OCI-LY3 (cell line): ENCODE results near the gene MYO5B.

Experiments
- H2AFZ ChIP-seq: fragments of 200-600, 300-600 bp; shearing (Covaris generic); 2 replicates; pipeline ENCODE4 v1.6.0; 2014; ENCODE audit warnings: antibody characterized with exemption, low read depth, low read length
- H3K27ac ChIP-seq: fragments of 200-600, 300-600 bp; sonication (generic); 2 replicates; pipeline ENCODE4 v1.5.1; 2014; ENCODE audit warnings: mild to moderate bottlenecking, low read length, moderate library complexity, mixed read lengths
- H3K27me3 ChIP-seq: fragments of 200-600, 300-600 bp; sonication (generic); 2 replicates; pipeline ENCODE4 v1.6.1; 2014; ENCODE audit warnings: low read depth, low read length, mixed read lengths
- H3K36me3 ChIP-seq: fragments of 200-600, 300-600 bp; sonication (generic); replicated peaks from 2 replicates; pipeline ENCODE3; 2014; ENCODE audit warnings: low read depth, low read length, mixed read lengths
- H3K4me1 ChIP-seq: fragments of 300-600, 200-600 bp; sonication (generic); 2 replicates; pipeline ENCODE4 v1.6.1; 2014; ENCODE audit warnings: low read length, mixed read lengths
- H3K4me2 ChIP-seq: fragments of 200-600, 300-600 bp; sonication (generic); 2 replicates; pipeline ENCODE4 v1.6.1; 2014; ENCODE audit warnings: low read length, mixed read lengths
- H3K4me3 ChIP-seq: fragments of 300-600, 200-600 bp; sonication (generic); 2 replicates; pipeline ENCODE4 v1.5.1; 2014; ENCODE audit warnings: antibody characterized with exemption, mild to moderate bottlenecking, low read length, moderate library complexity
- H3K79me2 ChIP-seq: fragments of 300-600, 200-600 bp; shearing (Covaris generic); 2 replicates; pipeline ENCODE4 v1.6.1; 2014; ENCODE audit warnings: mild to moderate bottlenecking, low read length, mixed read lengths
- H3K9ac ChIP-seq: fragments of 300-600, 200-600 bp; shearing (Covaris generic); 2 replicates; pipeline ENCODE4 v1.6.0; 2014; ENCODE audit warnings: mild to moderate bottlenecking, low read length, moderate library complexity
- H3K9me3 ChIP-seq: fragments of 200-600, 300-600 bp; shearing (Covaris generic); 2 replicates; pipeline ENCODE4 v1.6.1; 2014; ENCODE audit warnings: low read length, mixed read lengths; ENCODE audit not compliant: insufficient read depth
- H4K20me1 ChIP-seq: fragments of 200-600, 300-600 bp; sonication (generic); 2 replicates; pipeline ENCODE4 v1.6.1; 2016; ENCODE audit warnings: low read length, mixed read lengths; ENCODE audit not compliant: insufficient read depth
- EZH2phosphoT487 ChIP-seq: fragments of 200-600 bp; shearing (Covaris generic); IDR thresholded peaks from 2 replicates; pipeline ENCODE4 v1.6.1; 2018; ENCODE audit warnings: antibody characterized with exemption, mixed run types, low read depth
- TF ChIP-seq, protein P1 (sequence below): fragments of 200-600, 300-600 bp; sonication (generic); IDR thresholded peaks from 2 replicates; pipeline ENCODE4 v1.5.1; 2014; ENCODE audit warnings: antibody characterized with exemption, low read length, low read depth

MYO5B gene

DNA sequence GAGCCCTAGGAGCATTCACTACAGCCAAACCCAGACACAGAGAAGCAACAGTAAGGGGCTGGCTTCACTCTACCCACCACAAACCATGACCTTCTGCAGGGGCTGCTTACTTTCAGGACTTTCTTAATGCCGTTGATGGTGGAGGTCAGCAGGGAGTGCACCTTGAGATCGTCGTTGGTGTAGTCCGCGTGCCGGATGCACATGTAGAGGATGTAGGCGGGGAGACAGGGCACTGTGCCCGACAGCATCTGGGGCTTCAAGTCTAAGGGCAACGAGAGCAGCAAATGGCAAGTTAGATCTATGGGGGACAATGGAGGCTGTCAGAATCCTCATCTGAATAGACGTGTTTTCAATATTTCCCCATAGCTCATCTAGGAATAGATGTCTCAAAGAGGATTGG is 351.8 kb downstream of the MYO5B start:
- Histone ChIP-seq H3K4me2 (no peak overlapping the region), H4K20me1 (no peaks in the 10 kb centered on the region), H3K27me3 (peaks cover 4% of the 10 kb centered on the region; the same call in 1 of the 2 replicates), H3K79me2 (no peaks in the 10 kb centered on the region), H3K9me3 (no peaks in the 10 kb centered on the region), H2AFZ (no peak overlapping the region), H3K9ac (no peak overlapping the region), H3K4me1 (no peaks in the 10 kb centered on the region), H3K27ac (no peak overlapping the region), H3K36me3 (no peaks in the 10 kb centered on the region), H3K4me3 (no peak overlapping the region)
- no peak for TF ChIP-seq EZH2phosphoT487
- TF ChIP-seq, protein P1, sequence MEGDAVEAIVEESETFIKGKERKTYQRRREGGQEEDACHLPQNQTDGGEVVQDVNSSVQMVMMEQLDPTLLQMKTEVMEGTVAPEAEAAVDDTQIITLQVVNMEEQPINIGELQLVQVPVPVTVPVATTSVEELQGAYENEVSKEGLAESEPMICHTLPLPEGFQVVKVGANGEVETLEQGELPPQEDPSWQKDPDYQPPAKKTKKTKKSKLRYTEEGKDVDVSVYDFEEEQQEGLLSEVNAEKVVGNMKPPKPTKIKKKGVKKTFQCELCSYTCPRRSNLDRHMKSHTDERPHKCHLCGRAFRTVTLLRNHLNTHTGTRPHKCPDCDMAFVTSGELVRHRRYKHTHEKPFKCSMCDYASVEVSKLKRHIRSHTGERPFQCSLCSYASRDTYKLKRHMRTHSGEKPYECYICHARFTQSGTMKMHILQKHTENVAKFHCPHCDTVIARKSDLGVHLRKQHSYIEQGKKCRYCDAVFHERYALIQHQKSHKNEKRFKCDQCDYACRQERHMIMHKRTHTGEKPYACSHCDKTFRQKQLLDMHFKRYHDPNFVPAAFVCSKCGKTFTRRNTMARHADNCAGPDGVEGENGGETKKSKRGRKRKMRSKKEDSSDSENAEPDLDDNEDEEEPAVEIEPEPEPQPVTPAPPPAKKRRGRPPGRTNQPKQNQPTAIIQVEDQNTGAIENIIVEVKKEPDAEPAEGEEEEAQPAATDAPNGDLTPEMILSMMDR = no peak

DNA sequence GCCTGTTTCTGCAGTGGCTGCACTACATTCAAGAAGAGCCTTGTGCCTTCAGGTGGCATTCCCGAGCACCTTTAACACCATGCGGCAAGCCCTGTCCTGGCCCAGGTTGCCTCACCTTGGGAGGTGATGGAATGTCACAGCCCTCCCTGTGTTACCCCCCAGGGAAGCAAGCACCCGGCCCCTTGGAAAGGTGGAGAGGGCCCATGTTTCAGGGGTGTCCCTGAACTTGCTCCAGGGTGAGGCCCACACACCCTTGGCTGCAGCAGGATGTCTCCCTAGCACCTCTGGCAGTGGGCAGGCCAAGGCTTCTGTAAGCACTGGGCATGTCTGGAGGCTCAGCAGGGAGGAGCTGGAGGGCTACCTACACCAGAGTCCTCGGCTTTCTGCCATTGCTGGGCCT is 352.3 kb downstream of the MYO5B start:
- H3K9ac ChIP-seq = no peak overlapping the region
- no peak overlapping the region for H2AFZ ChIP-seq
- no peaks in the 10 kb centered on the region for H3K79me2 ChIP-seq
- no peaks in the 10 kb centered on the region for H3K36me3 ChIP-seq
- TF ChIP-seq EZH2phosphoT487 = no peak
- TF ChIP-seq, protein P1 = no peak
- H3K4me3 ChIP-seq = no peak overlapping the region
- H4K20me1 ChIP-seq = no peaks in the 10 kb centered on the region
- no peaks in the 10 kb centered on the region for H3K4me1 ChIP-seq
- H3K27me3 ChIP-seq = peaks cover 4% of the 10 kb centered on the region; the same call in 1 of the 2 replicates
- H3K4me2 ChIP-seq = no peak overlapping the region
- H3K27ac ChIP-seq = no peak overlapping the region
- no peaks in the 10 kb centered on the region for H3K9me3 ChIP-seq

DNA sequence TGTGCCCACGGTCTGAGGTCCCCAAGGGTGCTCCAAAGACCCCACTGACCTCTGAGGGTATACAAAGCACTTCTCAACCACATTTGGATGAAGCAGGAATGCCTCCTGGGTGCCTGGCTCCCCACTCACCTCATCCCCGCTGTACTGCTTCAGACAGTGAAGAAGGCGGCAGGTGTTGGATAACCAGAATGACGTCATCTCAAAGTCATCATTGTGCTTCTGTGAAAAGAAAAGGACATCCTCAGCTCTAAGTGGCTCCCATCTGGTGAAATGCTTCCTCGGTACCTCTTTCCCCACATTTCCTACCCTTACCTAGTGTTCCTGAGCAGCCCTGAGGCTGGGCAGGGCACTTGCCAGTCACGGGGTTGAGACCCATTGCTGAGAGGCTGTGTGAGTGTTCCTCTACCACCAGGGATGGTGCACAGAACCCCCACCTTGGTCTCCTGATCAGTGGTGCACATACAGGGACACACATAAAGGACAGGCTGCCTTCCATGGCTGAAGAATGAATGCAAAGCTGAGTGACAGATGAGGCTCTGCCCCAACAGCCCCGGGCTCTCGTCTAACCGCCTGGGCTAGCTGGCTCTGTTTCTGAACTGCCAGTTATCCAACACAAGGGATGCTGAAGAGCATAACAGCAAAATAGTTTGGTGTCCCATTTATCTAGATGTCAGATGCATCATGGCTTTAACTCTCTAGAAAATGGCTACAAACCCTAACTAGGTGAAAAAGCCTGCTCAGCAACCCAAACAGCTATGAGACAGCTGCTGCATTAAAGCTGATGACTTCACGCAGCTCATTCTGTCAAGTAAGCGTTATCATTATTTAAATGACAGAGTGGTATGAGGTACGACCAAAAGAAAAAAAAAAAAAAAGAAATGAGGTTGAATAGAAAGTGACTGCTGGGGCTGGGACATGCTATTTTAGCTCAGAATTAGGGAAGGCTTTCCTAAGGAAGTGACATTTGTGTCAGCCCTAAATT is 353.4 kb downstream of the MYO5B start:
- Histone ChIP-seq H3K4me1 (no peaks in the 10 kb centered on the region), H3K27me3 (peaks cover 6% of the 10 kb centered on the region; the same call in 1 of the 2 replicates), H3K79me2 (no peaks in the 10 kb centered on the region), H2AFZ (no peak overlapping the region), H3K4me2 (no peak overlapping the region), H3K36me3 (no peaks in the 10 kb centered on the region), H3K27ac (no peak overlapping the region), H4K20me1 (no peaks in the 10 kb centered on the region), H3K9ac (no peak overlapping the region), H3K4me3 (no peak overlapping the region), H3K9me3 (no peaks in the 10 kb centered on the region)
- TF ChIP-seq EZH2phosphoT487 = no peak
- TF ChIP-seq, protein P1 = no peak

DNA sequence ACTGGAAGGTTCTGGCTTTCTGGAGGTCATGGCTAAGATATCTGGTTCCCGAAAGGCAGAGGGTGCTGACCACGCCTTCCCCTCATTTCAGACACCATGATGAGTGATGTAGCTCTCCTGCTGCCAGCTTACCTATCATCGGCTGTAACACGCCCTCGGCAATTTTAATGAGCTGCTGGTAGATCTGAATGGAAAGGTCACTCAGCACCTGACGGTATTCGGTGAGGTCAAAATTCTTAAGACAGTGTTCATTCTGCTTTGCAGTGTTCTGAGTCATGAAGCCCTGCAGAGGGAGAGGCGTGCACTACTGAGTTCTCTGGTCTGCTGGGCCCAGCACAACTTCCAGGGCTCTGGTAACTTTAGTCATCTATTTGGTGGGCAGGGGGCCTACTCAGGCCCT is 355.9 kb downstream of the MYO5B start:
- H3K27me3 ChIP-seq = peaks cover 11% of the 10 kb centered on the region
- TF ChIP-seq, protein P1 = no peak
- no peak for TF ChIP-seq EZH2phosphoT487
- H3K36me3 ChIP-seq = no peaks in the 10 kb centered on the region

More for the DNA sequence above, 355.9 kb downstream of the MYO5B start:
- no peak overlapping the region for H2AFZ ChIP-seq
- no peaks in the 10 kb centered on the region for H3K79me2 ChIP-seq
- H3K9me3 ChIP-seq = no peaks in the 10 kb centered on the region
- H3K4me3 ChIP-seq = no peak overlapping the region
- no peaks in the 10 kb centered on the region for H4K20me1 ChIP-seq
- no peak overlapping the region for H3K9ac ChIP-seq
- H3K4me1 ChIP-seq = no peaks in the 10 kb centered on the region
- no peak overlapping the region for H3K27ac ChIP-seq
- H3K4me2 ChIP-seq = no peak overlapping the region
